WTC11 (cell line): ENCODE measurements around the gene CRYBA4. TPM values are rescaled to one million over a fixed set of nuclear protein-coding genes. Genes with fewer than 3 reads are reported as not detected.

Experiments
- ATAC-seq: fragments of 200-7000 bp; cut with Tn5 transposase; 2 replicates; pipeline ENCODE4 v1.10.0; 2021; ENCODE audit warnings: mild to moderate bottlenecking, moderate library complexity
- CTCF ChIA-PET: fragments of 300-600 bp; sonication (Branson Sonifier 250); formaldehyde crosslinking; loops from one replicate; lab custom pipeline; 2021; ENCODE audit warnings: antibody characterized with exemption; lab: Charles Lee
- POLR2A ChIA-PET: fragments of 350-600 bp; sonication (Branson Sonifier 250); formaldehyde crosslinking; loops from one replicate; lab custom pipeline; 2021; ENCODE audit warnings: antibody characterized with exemption; lab: Charles Lee
- DNase-seq: peaks from one replicate; pipeline ENCODE4 v3.0.0; 2021; ENCODE audit warnings: low spot score
- H3K27ac Mint-ChIP-seq: 2 replicates; pipeline ENCODE4 v1.8.0; 2021; ENCODE audit warnings: mixed read lengths
- H3K27me3 Mint-ChIP-seq: 2 replicates; pipeline ENCODE4 v1.8.0; 2021; ENCODE audit warnings: low read depth, mild to moderate bottlenecking, moderate library complexity, mixed read lengths
- H3K36me3 Mint-ChIP-seq: 2 replicates; pipeline ENCODE4 v1.8.0; 2021; ENCODE audit warnings: mixed read lengths
- H3K4me1 Mint-ChIP-seq: 2 replicates; pipeline ENCODE4 v1.8.0; 2022; ENCODE audit warnings: mixed read lengths
- H3K4me3 Mint-ChIP-seq: 2 replicates; pipeline ENCODE4 v1.8.0; 2021; ENCODE audit warnings: mild to moderate bottlenecking, moderate library complexity, mixed read lengths
- H3K9me3 Mint-ChIP-seq: 2 replicates; pipeline ENCODE4 v1.8.0; 2021; ENCODE audit warnings: mixed read lengths
- FOXJ3 ChIP-seq: sonication (generic); formaldehyde crosslinking; IDR thresholded peaks from 2 replicates; pipeline ENCODE4 v1.9.0; 2021; ENCODE audit warnings: missing genetic modification reagents, mild to moderate bottlenecking, borderline replicate concordance
- HMGA2 ChIP-seq: fragments of 250-450 bp; sonication (Bioruptor Pico); IDR thresholded peaks from 2 replicates; pipeline ENCODE4 v1.4.0; 2021; ENCODE audit warnings: mild to moderate bottlenecking, moderate library complexity
- NR2C2 ChIP-seq: sonication (generic); formaldehyde crosslinking; IDR thresholded peaks from 2 replicates; pipeline ENCODE4 v1.8.0; 2022; ENCODE audit warnings: mild to moderate bottlenecking, missing genetic modification reagents
- TCF7 ChIP-seq: sonication (generic); formaldehyde crosslinking; IDR thresholded peaks from 2 replicates; pipeline ENCODE4 v1.8.0; 2022; ENCODE audit warnings: mild to moderate bottlenecking, low read depth, missing genetic modification reagents, moderate library complexity
- ZNF219 ChIP-seq: sonication (generic); formaldehyde crosslinking; IDR thresholded peaks from 2 replicates; pipeline ENCODE4 v1.8.0; 2023; ENCODE audit warnings: missing genetic modification reagents, mild to moderate bottlenecking, borderline replicate concordance
- ZNF317 ChIP-seq: sonication (generic); formaldehyde crosslinking; IDR thresholded peaks from 2 replicates; pipeline ENCODE4 v1.8.1; 2023; ENCODE audit warnings: low read depth, mild to moderate bottlenecking, moderate library complexity, missing genetic modification reagents, borderline replicate concordance
- ZNF396 ChIP-seq: fragments of 250-450 bp; sonication (Bioruptor Pico); IDR thresholded peaks from 2 replicates; pipeline ENCODE4 v1.8.0; 2021; ENCODE audit warnings: mild to moderate bottlenecking, moderate library complexity, borderline replicate concordance
- ZNF423 ChIP-seq: fragments of 250-450 bp; sonication (Bioruptor Pico); IDR thresholded peaks from 2 replicates; pipeline ENCODE4 v2.1.2; 2022; ENCODE audit warnings: mild to moderate bottlenecking, moderate library complexity
- ZNF671 ChIP-seq: fragments of 250-450 bp; sonication (Bioruptor Pico); IDR thresholded peaks from 2 replicates; pipeline ENCODE4 v1.8.0; 2021; ENCODE audit warnings: mild to moderate bottlenecking
- total RNA-seq: library from RNA; stranded (reverse); gene quantifications from 3 replicates; pipeline ENCODE4 v1.2.3, GENCODE V29; 2021
- TF ChIP-seq, protein P1 (sequence below): fragments of 250-450 bp; sonication (Bioruptor Pico); IDR thresholded peaks from 2 replicates; pipeline ENCODE4 v1.9.0; 2021; ENCODE audit warnings: mild to moderate bottlenecking, borderline replicate concordance
- TF ChIP-seq, protein P2 (sequence below): sonication (generic); formaldehyde crosslinking; IDR thresholded peaks from 2 replicates; pipeline ENCODE4 v1.8.0; 2023; ENCODE audit warnings: missing genetic modification reagents, mild to moderate bottlenecking, borderline replicate concordance
- TF ChIP-seq, protein P3 (sequence below): sonication (generic); formaldehyde crosslinking; IDR thresholded peaks from 2 replicates; pipeline ENCODE4 v1.8.0; 2022; ENCODE audit warnings: mild to moderate bottlenecking, missing genetic modification reagents
- TF ChIP-seq, protein P4 (sequence below): fragments of 250-450 bp; sonication (Bioruptor Pico); IDR thresholded peaks from 2 replicates; pipeline ENCODE4 v1.9.0; 2021; ENCODE audit warnings: mild to moderate bottlenecking
- TF ChIP-seq, protein P5 (sequence below): sonication (generic); formaldehyde crosslinking; IDR thresholded peaks from 2 replicates; pipeline ENCODE4 v1.8.1; 2022; ENCODE audit warnings: low read depth, mild to moderate bottlenecking, moderate library complexity, missing genetic modification reagents, borderline replicate concordance
- TF ChIP-seq, protein P6 (sequence below): sonication (generic); formaldehyde crosslinking; IDR thresholded peaks from 2 replicates; pipeline ENCODE4 v1.8.1; 2022; ENCODE audit warnings: mild to moderate bottlenecking, moderate library complexity, missing genetic modification reagents
- TF ChIP-seq, protein P7 (sequence below): sonication (generic); formaldehyde crosslinking; IDR thresholded peaks from 2 replicates; pipeline ENCODE4 v1.8.0; 2022; ENCODE audit warnings: mild to moderate bottlenecking, missing genetic modification reagents

CRYBA4 gene
- total RNA-seq, 1 experiment from 2014 or later, result 0.81 TPM

DNA sequence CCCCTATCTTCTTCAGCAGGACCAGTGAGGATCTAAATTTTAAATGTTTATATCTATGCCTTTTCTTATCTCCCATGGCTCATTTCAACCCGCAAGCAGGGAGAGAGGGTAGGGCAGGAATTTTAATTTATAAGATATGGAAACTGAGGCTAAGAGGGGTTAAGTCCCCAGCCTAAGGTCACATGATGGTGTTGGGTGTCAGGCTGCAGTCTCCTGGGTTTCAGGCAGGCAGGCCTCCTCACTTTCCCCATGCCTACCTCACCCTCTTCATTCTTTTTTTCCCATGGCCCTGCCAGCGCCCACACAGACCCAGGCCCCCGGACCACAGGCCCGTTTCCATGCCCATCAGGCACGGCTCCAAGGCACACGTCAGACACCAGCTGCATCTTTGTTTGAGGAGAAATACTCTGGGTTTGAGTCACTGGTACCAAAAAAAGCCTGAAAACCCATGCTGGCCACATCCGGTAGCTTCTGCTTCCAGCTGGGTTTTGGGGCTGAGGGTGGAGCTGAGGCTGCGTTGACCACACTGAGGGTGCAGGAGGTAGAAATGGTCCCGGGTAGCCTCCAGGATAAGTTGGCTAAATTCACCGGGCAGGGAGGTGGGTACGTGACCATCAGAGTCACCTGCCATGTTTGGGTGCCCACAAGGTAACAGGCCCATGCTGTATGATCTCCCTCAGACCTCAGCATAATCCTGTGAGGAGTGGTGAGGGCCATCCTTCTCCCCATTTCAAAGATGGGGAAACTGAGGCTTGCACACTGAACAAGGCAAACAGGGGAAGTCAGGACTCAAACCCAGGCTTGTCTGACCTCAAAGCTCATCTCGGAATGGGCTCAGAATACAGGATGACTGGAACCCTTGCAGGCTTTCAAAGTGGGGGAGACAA is 11.4 kb upstream of the CRYBA4 start:
- peaks cover 57% of the 10 kb centered on the region for H3K4me1 Mint-ChIP-seq
- ATAC-seq (no peak), DNase-seq (no peak)
- no peak overlapping the region for H3K27ac Mint-ChIP-seq
- POLR2A ChIA-PET, result no interaction called here
- no peaks in the 10 kb centered on the region for H3K9me3 Mint-ChIP-seq
- H3K4me3 Mint-ChIP-seq, result no peak overlapping the region
- TF ChIP-seq, protein P1, sequence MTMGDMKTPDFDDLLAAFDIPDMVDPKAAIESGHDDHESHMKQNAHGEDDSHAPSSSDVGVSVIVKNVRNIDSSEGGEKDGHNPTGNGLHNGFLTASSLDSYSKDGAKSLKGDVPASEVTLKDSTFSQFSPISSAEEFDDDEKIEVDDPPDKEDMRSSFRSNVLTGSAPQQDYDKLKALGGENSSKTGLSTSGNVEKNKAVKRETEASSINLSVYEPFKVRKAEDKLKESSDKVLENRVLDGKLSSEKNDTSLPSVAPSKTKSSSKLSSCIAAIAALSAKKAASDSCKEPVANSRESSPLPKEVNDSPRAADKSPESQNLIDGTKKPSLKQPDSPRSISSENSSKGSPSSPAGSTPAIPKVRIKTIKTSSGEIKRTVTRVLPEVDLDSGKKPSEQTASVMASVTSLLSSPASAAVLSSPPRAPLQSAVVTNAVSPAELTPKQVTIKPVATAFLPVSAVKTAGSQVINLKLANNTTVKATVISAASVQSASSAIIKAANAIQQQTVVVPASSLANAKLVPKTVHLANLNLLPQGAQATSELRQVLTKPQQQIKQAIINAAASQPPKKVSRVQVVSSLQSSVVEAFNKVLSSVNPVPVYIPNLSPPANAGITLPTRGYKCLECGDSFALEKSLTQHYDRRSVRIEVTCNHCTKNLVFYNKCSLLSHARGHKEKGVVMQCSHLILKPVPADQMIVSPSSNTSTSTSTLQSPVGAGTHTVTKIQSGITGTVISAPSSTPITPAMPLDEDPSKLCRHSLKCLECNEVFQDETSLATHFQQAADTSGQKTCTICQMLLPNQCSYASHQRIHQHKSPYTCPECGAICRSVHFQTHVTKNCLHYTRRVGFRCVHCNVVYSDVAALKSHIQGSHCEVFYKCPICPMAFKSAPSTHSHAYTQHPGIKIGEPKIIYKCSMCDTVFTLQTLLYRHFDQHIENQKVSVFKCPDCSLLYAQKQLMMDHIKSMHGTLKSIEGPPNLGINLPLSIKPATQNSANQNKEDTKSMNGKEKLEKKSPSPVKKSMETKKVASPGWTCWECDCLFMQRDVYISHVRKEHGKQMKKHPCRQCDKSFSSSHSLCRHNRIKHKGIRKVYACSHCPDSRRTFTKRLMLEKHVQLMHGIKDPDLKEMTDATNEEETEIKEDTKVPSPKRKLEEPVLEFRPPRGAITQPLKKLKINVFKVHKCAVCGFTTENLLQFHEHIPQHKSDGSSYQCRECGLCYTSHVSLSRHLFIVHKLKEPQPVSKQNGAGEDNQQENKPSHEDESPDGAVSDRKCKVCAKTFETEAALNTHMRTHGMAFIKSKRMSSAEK (CRISPR knock-in tag), result no peak
- TF ChIP-seq ZNF423 (no peak), ZNF219 (no peak), NR2C2 (CRISPR knock-in tag) (no peak), ZNF671 (CRISPR knock-in tag) (no peak), ZNF396 (CRISPR knock-in tag) (no peak)
- TF ChIP-seq, protein P2, sequence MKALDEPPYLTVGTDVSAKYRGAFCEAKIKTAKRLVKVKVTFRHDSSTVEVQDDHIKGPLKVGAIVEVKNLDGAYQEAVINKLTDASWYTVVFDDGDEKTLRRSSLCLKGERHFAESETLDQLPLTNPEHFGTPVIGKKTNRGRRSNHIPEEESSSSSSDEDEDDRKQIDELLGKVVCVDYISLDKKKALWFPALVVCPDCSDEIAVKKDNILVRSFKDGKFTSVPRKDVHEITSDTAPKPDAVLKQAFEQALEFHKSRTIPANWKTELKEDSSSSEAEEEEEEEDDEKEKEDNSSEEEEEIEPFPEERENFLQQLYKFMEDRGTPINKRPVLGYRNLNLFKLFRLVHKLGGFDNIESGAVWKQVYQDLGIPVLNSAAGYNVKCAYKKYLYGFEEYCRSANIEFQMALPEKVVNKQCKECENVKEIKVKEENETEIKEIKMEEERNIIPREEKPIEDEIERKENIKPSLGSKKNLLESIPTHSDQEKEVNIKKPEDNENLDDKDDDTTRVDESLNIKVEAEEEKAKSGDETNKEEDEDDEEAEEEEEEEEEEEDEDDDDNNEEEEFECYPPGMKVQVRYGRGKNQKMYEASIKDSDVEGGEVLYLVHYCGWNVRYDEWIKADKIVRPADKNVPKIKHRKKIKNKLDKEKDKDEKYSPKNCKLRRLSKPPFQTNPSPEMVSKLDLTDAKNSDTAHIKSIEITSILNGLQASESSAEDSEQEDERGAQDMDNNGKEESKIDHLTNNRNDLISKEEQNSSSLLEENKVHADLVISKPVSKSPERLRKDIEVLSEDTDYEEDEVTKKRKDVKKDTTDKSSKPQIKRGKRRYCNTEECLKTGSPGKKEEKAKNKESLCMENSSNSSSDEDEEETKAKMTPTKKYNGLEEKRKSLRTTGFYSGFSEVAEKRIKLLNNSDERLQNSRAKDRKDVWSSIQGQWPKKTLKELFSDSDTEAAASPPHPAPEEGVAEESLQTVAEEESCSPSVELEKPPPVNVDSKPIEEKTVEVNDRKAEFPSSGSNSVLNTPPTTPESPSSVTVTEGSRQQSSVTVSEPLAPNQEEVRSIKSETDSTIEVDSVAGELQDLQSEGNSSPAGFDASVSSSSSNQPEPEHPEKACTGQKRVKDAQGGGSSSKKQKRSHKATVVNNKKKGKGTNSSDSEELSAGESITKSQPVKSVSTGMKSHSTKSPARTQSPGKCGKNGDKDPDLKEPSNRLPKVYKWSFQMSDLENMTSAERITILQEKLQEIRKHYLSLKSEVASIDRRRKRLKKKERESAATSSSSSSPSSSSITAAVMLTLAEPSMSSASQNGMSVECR (CRISPR knock-in tag), result no peak
- CTCF ChIA-PET, result interaction anchor here (1.1 kb wide), 1 partner anchor 26 kb away, joined by 3 read pairs; no protein-coding TSS in a partner anchor
- peaks cover 59% of the 10 kb centered on the region for H3K27me3 Mint-ChIP-seq
- H3K36me3 Mint-ChIP-seq, result no peaks in the 10 kb centered on the region

DNA sequence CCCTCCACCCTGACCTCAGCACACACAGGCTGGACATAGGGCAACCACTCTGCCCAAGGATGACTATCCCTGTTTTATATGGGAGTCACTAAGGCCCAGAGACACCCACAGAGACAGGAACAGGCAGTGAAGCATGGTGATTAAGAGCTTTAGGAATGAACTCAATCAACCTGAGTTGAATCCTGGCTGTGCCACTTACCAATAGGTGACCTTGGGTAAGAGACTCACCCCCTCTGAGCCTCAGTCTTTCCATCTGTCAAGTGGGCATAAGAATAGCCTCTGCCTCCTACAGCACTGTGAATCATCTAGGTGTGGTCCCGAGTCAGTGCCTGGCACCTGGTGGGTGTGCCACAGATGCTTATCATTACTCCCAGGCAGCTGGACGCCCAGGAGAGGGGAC is 10.8 kb upstream of the CRYBA4 start:
- Mint-ChIP-seq H3K27ac (no peak overlapping the region), H3K27me3 (peaks cover 66% of the 10 kb centered on the region), H3K4me3 (no peak overlapping the region), H3K36me3 (no peaks in the 10 kb centered on the region), H3K4me1 (peaks cover 64% of the 10 kb centered on the region), H3K9me3 (no peaks in the 10 kb centered on the region)
- ChIA-PET CTCF (interaction anchor here (1.1 kb wide), 1 partner anchor 26 kb away, joined by 3 read pairs; no protein-coding TSS in a partner anchor), POLR2A (no interaction called here)
- ATAC-seq (no peak), DNase-seq (no peak)
- TF ChIP-seq, protein P3, sequence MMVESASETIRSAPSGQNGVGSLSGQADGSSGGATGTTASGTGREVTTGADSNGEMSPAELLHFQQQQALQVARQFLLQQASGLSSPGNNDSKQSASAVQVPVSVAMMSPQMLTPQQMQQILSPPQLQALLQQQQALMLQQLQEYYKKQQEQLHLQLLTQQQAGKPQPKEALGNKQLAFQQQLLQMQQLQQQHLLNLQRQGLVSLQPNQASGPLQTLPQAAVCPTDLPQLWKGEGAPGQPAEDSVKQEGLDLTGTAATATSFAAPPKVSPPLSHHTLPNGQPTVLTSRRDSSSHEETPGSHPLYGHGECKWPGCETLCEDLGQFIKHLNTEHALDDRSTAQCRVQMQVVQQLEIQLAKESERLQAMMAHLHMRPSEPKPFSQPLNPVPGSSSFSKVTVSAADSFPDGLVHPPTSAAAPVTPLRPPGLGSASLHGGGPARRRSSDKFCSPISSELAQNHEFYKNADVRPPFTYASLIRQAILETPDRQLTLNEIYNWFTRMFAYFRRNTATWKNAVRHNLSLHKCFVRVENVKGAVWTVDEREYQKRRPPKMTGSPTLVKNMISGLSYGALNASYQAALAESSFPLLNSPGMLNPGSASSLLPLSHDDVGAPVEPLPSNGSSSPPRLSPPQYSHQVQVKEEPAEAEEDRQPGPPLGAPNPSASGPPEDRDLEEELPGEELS (CRISPR knock-in tag), result no peak
- TF ChIP-seq, protein P4, sequence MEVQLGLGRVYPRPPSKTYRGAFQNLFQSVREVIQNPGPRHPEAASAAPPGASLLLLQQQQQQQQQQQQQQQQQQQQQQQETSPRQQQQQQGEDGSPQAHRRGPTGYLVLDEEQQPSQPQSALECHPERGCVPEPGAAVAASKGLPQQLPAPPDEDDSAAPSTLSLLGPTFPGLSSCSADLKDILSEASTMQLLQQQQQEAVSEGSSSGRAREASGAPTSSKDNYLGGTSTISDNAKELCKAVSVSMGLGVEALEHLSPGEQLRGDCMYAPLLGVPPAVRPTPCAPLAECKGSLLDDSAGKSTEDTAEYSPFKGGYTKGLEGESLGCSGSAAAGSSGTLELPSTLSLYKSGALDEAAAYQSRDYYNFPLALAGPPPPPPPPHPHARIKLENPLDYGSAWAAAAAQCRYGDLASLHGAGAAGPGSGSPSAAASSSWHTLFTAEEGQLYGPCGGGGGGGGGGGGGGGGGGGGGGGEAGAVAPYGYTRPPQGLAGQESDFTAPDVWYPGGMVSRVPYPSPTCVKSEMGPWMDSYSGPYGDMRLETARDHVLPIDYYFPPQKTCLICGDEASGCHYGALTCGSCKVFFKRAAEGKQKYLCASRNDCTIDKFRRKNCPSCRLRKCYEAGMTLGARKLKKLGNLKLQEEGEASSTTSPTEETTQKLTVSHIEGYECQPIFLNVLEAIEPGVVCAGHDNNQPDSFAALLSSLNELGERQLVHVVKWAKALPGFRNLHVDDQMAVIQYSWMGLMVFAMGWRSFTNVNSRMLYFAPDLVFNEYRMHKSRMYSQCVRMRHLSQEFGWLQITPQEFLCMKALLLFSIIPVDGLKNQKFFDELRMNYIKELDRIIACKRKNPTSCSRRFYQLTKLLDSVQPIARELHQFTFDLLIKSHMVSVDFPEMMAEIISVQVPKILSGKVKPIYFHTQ (CRISPR knock-in tag), result no peak
- TF ChIP-seq ZNF317 (CRISPR knock-in tag) (no peak), HMGA2 (CRISPR knock-in tag) (no peak), TCF7 (no peak), FOXJ3 (CRISPR knock-in tag) (no peak)
- TF ChIP-seq, protein P5, sequence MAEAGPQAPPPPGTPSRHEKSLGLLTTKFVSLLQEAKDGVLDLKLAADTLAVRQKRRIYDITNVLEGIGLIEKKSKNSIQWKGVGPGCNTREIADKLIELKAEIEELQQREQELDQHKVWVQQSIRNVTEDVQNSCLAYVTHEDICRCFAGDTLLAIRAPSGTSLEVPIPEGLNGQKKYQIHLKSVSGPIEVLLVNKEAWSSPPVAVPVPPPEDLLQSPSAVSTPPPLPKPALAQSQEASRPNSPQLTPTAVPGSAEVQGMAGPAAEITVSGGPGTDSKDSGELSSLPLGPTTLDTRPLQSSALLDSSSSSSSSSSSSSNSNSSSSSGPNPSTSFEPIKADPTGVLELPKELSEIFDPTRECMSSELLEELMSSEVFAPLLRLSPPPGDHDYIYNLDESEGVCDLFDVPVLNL (CRISPR knock-in tag), result no peak
- TF ChIP-seq, protein P6, sequence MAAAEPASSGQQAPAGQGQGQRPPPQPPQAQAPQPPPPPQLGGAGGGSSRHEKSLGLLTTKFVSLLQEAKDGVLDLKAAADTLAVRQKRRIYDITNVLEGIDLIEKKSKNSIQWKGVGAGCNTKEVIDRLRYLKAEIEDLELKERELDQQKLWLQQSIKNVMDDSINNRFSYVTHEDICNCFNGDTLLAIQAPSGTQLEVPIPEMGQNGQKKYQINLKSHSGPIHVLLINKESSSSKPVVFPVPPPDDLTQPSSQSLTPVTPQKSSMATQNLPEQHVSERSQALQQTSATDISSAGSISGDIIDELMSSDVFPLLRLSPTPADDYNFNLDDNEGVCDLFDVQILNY (CRISPR knock-in tag), result no peak
- TF ChIP-seq, protein P7, sequence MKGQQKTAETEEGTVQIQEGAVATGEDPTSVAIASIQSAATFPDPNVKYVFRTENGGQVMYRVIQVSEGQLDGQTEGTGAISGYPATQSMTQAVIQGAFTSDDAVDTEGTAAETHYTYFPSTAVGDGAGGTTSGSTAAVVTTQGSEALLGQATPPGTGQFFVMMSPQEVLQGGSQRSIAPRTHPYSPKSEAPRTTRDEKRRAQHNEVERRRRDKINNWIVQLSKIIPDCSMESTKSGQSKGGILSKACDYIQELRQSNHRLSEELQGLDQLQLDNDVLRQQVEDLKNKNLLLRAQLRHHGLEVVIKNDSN, result no peak
